NCI-H446 (cell line): ENCODE results near the gene CLDN12.

Experiments
- DNase-seq, 2 experiments: peaks; one replicate each; lab custom pipeline; 2025; lab: John Stamatoyannopoulos, UW

Gene CLDN12

DNA sequence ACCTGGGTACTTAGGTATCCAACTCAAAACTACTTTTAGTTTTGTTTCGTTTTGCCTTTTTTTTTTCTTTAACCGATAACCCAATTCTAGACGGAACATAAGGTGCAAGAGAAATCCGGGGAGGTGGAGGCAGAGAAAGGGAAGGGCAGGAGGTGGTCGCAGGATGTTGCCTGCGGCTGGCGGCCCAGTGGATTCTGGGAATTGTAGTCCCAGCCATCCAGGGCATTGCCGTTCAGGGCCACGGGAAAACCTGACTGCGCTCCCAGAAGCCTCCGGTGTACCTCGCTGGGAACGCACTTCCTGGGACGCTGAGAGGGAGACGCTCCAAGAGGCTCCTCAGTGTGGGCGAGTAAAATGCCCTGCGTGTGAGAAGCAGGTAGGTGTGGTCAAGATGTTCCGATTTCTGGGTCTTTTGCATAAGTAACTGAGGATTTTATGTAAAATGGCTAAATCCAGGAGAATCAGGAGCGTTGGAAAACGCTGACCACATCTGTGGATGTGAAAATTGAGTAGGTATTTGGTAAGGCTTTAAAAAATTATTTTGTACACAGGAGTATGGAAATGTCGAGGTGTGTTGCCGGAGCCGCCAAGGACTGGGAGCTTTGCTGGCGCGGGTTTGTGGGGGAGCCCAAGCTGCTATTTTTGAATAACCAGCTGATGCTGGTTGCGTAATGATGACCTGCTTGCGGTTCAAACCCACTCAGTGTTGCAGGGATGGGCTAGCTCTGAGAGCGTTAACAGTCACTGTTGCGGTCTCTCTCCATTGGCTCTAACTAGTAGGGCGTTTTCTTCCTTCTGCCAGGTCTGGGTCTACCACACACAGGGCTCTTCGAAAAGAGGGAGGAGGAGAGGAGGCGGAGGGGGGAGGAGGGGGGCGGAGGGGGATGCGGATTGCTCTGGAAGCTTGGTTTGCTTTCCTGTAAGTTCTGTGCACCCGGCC lies at the start of gene CLDN12:
TSS of gene CLDN12 (plus strand) at position 288 of the 940 bp plus-strand sequence. CDS start 9,216 bp downstream, outside the sequence.
- peak; percentile 65 to 87 for DNase-seq

DNA sequence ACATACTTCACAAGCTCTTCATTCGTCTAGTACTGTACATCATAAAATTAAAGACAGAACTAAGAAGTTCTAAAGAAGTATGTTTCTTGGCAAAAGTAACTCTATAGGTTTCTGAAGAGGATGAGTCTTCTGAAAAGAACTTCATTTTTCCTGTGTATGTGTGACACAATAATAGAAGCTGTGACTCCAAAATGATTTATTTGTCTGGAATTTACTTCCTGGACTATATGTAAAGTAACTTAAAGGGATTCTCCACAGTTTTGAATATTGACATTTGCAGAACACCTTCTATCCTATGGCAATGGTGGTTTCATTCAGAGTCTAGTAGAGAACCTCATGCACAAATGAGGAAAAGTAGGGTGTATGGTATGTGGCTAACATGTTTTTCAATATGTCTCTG lies 19.8 kb upstream of the CLDN12 start:
- no peak for DNase-seq

- no peak for DNase-seq
These were observed 19.4 kb upstream of the CLDN12 start for GRCh38 chr7:90383861-90384260.

DNA sequence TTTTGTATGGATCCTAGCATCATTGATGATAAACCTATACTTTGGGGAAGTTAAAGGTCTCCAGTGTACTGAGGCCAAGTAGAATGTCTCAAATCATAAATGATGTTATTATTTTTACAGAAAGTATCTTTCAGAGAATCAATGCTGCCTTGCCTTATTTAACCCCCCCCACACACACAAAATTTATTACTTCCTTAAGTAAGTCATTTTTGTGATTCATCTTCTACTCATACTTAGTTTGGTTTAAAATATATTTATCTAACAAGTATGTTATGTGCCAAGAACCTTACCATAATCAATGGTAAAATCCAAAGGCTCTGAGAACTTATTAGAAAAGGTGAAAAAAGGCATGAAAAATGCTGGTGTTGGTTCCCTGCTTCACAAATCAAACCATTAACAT lies 18.8 kb upstream of the CLDN12 start:
- DNase-seq: no peak

GRCh38 chr7:90387470-90388240 lies 15.6 kb upstream of the CLDN12 start:
- DNase-seq: no peak

- DNase-seq: no peak
These were observed 12.3 kb upstream of the CLDN12 start for GRCh38 chr7:90390926-90391325.

DNA sequence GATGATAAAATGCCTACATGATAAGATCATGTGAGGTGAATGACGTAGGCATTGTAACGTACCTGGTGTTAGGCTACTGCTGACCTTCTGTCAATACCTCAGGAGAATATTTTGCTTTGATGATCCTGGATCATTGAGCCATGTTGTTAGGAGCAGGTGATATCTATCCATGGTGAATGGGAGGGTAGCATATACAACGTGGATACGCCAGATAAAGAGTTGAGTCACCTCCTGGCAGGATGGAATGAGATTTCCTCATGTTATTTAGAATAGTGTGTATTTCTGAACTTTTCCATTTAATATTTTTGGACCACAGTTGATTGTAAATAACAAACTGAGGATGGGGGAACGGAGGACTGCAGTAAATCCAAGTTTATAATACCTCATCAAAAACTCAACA lies 11.8 kb upstream of the CLDN12 start:
- DNase-seq: no peak

DNA sequence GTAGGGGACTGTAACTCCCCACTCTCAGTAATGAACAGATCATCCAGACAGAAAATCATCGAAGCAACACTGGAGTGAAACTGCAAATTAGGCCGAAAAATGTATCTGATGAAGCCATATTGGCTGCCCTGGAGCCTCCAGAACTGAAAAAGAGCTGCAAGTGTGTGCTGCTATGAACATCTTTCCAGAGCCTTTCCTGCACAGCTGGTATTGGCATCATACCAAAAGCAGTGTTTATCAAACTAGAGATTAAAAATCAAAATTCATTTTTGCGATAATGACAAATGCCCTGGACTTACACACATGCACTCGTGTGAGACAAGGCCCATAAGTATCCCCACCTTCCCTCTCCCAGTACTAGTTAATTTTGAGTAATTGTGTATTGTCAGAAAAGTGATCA lies 6.8 kb upstream of the CLDN12 start:
- no peak for DNase-seq

- peak; percentile 59 to 71 for DNase-seq
These were observed 1.3 kb upstream of the CLDN12 start for GRCh38 chr7:90401989-90402388.

GRCh38 chr7:90402785-90403173 lies 482 bp upstream of the CLDN12 start:
- no peak for DNase-seq

DNA sequence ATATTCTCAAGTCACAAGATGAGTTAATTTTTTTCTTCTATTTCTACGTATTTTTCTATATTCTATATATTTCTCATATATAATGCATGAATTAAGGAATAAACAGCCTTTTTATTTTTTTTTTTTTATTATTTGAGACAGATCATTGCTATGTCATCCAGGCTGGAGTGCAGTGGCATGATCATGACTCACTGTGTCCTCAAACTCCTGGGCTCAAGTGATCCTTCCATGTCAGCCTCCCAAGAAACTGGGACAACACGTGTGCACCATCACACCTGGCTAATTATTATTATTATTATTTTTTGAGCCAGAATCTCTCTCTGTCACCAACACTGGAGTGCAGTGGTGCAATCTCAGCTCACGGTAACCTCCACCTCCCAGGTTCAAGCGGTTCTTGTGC lies 1.5 kb downstream of the CLDN12 start:
- DNase-seq: no peak

DNA sequence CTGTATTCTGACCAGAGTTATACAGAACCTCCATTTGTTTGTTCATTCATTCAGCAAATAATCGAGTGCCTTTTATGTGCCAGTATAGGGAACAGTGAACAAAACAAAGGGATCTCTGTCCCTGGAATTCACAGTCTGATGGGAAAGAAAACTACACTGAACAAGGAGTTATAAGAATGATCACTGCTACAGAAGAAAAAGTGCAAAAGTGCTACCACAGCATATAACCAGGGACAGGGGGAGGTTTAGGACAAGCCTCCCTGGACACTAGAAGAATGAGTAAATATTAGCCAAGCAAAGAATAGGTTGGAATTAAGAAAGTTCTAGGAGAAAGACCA lies 4.2 kb downstream of the CLDN12 start:
- DNase-seq: no peak

- no peak for DNase-seq
These were observed 4.9 kb downstream of the CLDN12 start for GRCh38 chr7:90408142-90408541.

DNA sequence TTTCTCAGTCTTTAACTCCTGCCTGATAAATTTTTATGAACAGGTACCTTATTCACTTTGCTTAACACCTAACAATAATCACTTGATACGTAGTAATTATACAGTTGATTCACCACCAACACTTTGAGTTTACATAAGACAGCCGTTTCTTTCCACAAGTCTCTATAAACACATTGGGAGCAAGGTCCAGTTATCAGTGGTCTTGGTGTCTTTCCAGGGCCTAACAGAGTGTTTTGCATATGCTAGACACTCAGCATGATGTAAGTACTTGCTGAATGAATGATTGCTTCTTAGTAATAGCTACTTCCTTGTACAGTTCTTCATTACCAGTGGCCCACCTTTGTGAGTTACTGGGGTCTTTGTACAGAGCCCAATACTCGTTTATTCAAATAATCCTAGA lies 6.4 kb downstream of the CLDN12 start:
- DNase-seq: no peak

DNA sequence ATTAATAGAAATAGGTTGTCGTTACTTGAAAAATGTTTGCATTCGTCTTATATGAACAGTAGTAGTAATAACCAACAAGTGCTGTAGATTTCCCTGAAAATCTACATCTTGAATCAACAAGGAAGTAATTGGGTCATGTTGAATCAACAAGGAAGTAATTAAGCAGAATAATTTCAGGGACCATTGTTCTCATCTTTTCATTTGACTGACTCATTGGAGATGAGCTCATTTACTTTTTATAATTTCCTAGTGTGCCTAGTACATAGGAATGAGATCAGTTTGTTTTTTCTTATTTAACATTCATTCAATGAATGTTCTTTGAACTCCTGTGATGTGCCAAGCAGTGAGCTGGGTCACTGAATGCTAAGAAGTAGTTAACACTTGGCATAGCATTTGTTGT lies 8.2 kb downstream of the CLDN12 start:
- DNase-seq: no peak

- DNase-seq: no peak
These were observed 9.4 kb downstream of the CLDN12 start for GRCh38 chr7:90412458-90413184.

DNA sequence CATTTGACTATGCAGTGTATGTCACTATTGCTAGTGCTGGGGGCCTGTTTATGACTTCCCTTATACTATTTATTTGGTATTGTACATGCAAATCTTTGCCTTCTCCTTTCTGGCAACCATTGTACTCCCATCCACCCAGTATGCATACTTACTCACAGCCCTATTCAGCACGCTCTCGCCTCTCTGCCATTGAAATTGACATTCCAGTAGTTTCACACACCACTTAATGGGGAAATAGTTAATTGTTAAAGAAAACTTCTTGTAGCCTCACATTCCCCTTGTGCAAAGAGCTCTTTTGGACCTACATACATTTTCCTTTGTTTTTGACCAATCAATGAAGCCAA lies 9.9 kb downstream of the CLDN12 start:
- no peak for DNase-seq

- DNase-seq: no peak
These were observed 18.4 kb downstream of the CLDN12 start for GRCh38 chr7:90421651-90422050.

GRCh38 chr7:90424720-90425119 lies 21.5 kb downstream of the CLDN12 start:
- DNase-seq: no peak

GRCh38 chr7:90425376-90425775 lies 22.1 kb downstream of the CLDN12 start:
- no peak for DNase-seq

DNA sequence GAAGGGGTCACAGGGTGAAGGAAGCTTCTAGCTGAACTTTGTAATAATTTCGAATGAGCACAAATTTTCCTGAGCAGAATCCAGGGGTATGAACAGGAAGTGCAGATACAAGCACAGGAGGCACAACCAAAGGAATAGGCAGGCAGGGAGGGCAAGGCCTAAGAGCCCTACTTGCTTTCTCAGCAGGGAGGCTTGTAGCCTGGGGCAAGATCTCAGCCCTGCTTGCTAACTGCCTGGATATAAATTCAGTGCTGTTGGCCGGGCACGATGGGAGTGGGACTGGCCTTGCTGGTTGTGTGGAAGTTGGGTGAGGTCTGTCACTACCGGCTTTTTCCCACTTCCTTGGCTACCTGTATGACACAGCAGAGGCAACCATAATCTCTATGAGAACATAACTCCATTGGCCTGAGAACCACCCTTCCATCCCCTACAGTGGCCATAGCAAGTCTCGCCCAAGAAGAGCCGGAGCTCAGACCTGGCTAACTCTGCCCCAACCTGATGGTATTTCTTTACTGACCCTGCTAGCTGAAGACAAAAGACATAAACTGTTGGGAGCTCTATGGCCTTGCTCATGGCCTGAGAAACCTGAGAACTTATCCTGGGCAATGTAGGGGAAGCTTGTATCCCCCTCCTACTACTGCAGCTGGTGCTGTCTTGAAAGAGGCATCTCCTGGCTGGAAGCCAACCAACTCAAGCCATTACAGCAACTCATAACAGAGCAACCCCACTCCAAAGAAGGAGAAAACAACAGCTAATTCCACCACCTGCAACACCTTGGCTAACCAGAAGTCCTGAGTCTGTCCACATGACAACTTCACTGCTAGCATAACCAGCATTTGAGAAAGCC lies 27.6 kb downstream of the CLDN12 start:
- DNase-seq: peak in 1 of 2 experiments; percentile 17

DNA sequence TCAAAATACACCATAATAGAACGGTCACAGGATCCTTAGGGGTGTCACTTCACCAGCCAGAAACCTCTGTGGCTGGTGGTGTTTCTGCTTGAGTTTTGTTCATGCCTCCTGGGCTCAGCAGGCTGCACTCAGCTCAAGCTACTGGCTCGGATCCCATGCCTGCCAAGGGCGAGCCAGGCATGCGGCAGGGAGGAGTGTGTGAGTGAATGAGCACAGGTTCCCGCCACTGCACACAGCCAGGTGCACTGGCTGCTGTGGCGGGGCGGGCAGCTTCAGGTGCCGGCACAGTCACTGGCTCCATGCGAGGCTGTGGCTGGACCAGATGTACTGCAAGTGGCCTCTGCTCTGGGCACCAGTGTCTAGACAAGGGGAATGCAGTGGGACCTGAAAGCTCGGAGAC lies 29.5 kb downstream of the CLDN12 start:
- no peak for DNase-seq
